NCI-H2171 (cell line): Measurements from ENCODE around the gene A3GALT2.

Source experiments
- DNase-seq: peaks from one replicate; lab custom pipeline; 2025; lab: John Stamatoyannopoulos, UW

A3GALT2 gene

GRCh38 chr1:33332357-33332789, 11.5 kb upstream of the A3GALT2 start:
- no peak for DNase-seq

DNA sequence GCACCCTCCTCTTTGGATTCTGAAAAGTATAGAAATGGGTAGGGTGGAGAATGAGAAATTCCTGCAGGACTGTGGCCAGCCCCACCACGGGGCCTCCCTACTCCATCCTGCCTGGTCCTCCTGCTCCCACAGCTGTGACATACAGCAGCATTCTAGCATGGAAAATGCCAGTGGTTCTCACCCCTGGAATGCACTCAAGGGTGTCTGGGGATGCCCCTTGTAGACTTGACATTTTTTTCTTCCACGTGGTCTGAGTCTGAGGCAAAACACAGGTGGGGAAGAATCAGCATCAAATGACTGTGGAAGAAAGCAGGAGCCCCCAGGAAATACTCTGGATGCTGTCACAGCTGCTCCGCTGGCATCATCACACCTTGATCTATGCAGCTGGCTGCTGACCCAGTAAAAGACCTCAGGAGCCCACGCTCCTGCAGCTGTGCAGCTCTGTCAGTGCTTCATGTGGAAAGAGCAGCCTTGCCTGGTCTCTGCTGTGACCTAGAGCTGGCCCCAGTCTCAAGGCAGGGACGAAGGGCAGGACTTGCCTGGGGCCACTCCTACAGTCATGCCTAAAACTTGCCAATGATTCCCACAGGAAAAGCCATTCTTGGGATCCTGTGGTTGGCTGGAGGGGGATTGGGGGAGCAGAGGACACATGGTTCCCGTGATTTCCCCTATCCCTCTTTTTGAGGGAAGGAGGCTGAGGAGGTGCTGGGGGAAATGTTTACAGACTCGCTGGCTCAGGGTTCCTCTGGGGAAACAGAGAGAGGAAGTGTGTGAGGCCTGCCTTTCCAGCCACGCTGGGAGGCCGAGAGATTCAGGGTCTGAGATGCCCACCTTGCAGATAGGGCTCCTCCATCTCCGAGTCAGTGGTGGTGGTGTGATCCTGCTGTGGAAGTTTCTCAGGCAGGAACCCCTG, 10.8 kb upstream of the A3GALT2 start:
- no peak for DNase-seq

GRCh38 chr1:33330906-33331305, 10.0 kb upstream of the A3GALT2 start:
- DNase-seq = no peak

DNA sequence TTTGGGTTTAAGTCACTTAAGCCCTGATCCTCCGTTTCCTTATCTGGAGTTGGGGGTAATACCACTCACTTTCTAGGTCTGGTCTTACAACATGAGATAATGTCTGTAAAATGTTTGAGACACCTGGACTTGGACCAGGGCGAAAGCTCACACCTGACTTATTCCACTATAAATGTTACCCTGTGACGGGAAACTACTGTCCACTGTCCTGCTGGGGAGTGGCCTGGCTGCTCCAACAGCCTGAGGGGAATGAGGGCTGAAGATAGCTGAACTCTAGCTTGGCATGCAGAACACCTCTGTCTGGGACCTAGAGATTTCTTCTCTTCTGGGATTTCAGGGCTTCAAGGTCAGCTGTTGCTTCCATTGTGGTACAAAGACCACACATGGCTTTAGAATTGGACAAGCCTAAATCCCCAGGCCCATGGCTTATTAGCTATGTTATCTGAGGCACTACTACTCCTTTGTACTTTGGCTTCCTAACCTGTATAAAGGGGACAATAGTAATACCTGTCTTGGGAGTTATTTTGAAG, 9.5 kb upstream of the A3GALT2 start:
- DNase-seq = no peak

DNA sequence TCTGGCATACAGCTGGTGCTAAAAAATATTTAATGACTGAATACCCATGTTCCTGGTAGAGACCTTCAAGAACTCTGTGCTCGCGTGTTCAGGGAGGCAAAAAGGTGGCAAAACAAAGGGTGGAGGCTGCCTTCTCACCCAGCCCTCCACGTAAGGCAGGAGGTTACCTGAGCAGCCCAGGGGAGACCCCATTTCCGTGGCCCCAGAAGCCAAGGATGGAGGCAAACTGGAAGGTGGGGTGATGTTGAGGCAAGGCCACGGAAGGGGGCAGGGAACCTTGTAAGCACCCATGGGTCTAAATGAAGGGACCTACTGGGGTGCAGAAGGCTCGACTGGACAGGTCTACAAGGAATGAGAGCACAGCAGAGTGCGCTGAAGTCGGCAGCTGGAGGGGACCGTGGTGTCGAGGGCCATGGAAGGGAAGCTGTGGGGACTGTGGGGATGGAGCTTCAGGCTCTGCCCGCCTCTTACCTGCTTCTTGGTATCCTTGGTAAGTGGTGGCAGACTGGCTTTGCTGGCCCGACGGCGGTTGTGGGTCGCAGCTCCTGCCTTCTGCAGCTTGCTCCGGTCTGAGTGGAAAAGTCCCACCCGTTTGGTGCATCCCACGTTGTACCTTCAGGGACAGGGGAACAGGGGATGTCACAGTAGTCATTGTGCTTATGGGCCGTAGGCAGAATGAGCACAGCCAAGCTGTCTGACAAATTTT, 8.9 kb upstream of the A3GALT2 start:
- DNase-seq = no peak

DNA sequence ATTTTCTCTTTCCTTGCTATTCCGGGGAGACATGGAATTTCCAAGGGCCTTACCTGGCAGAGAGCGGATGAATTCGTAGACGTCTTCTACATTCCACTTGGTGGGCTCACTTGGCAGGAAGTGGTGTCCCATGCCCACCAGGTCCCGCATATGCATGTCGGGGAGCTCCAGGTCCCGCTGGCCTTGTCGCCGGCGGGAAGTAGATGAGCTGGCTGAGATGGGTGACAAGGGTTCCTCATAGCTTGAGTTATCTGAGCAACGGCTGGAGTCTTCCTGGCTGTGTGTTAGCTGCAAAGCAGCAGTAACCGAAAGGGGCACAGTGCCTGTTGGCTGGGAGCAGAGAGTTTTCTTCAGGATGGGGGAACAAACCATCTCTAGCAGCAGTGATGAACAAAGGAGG, 7.9 kb upstream of the A3GALT2 start:
- no peak for DNase-seq

- no peak for DNase-seq
Measured at GRCh38 chr1:33327587-33328325, 6.9 kb upstream of the A3GALT2 start.

GRCh38 chr1:33326785-33327184, 5.9 kb upstream of the A3GALT2 start:
- DNase-seq = no peak

- DNase-seq = no peak
Measured at GRCh38 chr1:33324677-33325575, 4.0 kb upstream of the A3GALT2 start.

DNA sequence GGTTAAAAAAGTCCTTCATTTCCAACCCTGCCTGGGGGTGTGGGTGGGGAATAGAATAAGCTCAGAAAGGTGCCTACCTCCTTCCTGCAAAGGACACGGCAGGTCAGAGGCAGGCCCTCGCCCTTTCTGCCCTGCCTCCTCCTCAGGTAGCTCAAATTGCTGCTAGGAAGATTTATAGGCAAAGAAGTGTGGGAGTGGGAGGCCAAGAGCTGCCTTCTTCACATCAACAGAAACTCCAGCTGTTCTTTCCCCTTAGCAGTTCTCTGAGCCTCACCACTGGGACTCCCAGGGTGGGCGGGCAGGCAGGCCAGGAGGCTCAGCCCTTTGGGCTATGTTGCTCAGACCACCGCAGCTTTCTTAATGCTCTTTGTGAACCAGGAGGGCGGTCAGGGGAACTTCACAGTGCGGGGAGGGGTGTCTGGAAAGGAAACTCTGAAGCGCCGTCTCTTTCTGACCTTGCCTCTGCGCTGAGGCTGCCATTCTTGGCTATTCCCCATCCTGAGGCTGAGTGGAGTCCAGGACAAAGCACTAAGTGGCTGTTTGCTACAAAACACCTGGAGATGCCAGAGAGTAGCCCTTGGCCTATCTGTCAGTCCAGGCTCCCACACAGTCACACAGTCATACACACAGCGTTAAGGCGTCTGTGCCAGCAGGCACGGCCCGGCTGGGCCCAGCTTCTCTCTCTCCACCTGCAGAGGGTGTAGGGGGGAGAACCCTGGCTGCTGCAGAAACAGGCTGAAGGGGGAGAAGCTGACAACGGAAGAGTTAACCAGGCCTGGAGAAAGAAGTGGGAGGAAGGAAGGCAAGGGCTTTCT, 3.0 kb upstream of the A3GALT2 start:
- no peak for DNase-seq

DNA sequence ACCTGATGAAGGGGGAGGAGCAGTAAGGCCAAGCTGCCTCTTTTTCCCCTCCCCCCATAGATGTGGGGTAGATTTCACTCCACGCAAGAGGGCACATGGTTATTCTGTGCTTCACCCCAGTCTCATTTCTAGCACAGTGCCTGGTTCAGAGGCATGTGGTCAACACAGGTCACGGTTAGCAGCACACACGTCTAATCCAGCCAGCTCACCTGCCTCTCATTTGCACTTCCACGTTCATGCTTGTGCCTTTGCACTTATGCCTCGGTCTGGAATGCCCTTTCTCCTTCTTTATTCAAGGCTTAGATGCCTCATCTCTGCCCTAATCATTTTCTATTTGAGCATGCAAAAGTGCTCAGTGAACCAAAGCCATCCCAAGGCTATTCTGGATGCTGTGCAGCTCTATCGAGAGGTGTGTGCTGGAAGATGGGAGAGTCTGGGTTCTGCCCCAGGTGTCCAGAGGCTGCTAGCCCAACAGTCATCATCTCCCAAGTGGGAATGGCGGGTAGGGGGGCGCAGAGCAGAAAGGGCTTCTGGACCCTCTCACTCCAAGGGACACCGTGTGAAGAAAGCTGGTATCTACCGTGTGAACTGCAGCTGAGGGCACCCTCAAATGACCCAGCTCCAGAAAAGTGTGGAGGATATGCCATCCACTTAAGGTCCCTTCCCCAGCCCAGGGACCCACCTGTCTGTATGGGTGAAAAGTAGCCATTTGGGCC, 2.1 kb upstream of the A3GALT2 start:
- no peak for DNase-seq

DNA sequence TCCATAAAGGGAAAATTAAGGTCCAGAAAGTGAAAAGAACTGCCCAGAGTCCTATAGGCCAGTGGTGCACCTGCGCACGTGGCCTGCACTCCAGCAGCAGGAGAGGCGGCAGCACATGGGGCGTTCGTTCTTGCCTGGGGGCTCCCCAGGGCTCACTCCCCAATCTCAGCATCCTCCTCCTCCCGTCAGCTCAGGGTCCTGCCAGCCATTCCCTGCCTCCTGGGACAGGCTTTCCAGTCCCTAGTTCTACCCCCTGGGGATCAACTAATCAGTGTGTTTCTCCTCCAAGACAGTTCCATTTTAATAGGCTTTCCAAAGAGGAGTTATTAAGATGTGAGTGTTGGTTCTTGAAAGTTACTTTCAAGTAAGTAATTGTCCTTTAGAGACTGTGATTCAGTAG, 1.2 kb upstream of the A3GALT2 start:
- DNase-seq = no peak

DNA sequence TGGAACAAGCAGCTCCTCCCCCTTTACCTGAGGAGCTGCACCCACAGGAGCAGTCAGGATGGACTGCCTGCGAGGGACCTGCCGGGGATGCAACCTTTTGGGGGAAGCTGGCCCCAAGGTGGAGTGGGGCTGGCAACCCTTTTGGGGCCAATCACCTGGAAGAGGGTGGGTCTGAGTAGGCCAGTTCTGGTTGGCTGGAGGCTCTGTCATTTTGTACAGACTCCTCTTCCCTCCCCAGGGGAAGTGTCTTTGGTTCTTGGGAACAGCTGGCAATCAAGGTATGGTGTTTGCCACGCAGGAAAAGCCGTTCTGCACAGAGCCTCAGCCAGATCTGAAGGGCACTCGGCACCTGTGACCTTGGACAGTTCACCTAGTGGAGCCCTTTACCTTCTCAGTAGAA, 280 bp upstream of the A3GALT2 start:
- no peak for DNase-seq

DNA sequence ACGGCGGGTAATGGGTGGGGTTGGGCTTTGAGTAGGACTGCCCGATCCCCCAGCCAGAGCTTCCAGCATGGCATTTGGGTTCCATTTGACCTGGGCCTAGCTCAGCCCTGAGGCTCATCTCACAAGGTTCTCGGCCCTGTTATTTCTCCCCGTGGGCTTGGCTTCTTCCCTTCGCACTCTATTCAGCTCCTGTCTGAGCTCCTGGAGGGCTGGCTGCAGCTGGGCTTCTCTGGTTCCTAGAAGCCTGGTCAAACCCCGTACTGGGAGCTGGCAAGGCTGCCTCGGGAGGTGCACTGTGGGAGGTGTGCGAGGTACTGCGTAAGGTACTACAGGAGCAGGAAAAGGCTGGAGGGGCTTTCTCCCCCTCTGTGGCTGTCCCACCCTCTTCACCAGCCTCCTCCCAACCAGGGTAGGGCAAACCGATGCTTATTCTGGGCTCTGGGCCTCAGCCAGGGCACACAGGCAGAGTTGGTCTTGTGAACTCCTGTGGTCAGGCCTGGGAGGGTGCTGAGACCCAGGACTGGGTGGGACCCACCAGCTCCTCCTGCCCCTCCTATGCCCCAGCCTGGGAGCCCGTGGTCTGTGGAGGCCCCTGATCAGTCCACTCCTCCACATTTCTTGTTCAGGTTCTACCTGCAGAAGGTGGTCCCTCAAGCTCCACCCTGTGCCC, 814 bp downstream of the A3GALT2 start:
- DNase-seq = no peak

DNA sequence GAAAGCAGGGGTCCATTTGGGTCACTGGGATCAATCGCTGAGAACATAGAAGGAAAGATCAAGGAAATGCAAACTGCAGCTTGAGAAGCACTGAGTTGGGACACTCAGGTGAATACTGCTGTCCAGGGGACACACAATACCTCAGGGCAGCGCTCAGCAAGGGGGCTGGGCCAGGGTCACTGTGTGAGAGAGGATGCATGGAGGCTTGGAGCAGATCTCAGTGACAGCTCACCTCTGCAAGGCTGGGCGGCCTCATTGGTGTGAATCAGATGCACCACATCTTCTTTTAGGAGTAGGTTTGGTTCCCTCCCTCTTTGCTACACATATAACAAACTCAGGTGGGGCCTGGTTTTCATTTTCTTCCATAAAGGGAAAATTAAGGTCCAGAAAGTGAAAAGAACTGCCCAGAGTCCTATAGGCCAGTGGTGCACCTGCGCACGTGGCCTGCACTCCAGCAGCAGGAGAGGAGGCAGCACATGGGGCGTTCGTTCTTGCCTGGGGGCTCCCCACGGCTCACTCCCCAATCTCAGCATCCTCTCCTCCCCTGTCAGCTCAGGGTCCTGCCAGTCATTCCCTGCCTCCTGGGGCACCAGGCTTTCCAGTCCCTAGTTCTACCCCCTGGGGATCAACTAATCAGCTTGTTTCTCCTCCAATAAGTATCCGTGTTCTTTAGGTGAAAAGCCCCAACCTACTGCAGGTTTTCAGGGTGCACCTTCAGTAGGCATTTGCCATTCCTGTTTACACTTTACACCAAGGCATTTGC, 1.5 kb downstream of the A3GALT2 start:
- DNase-seq = no peak

DNA sequence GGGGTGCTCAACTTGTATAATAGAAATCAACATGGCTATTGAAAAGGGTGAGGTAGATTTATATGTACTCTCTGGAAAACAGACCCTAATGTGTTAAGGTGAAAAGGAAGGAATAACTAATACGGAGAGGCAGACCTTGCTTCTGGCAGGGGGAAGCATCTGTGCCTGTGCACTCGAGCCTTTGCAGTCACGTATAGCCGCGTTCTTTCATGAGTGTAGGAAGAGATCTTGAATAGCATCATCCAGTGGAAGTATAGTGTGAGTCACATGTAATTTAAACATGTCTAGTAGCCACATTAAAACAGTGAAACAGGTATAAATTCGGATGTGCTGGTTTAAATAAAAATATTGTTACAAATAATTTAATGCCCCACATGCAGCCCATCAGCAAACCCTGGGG, 3.0 kb downstream of the A3GALT2 start:
- no peak for DNase-seq

GRCh38 chr1:33317354-33317753, 3.5 kb downstream of the A3GALT2 start:
- no peak for DNase-seq

- no peak for DNase-seq
Measured at GRCh38 chr1:33316601-33317000, 4.3 kb downstream of the A3GALT2 start.
